ENCODE results near the gene CTRB1. TPM values are rescaled to one million over a fixed set of nuclear protein-coding genes. Genes with fewer than 3 reads are reported as not detected.

The CTRB1 gene
- total and polyA plus RNA-seq, 2 of the 8 experiments (the other 6 are each of a cell fraction or from before 2014, with no cell fraction given): not detected

GRCh38 chr16:75273054-75273925 is 54.5 kb downstream of the CTRB1 start:
- H4K8ac ChIP-seq (ENCODE audit: extremely low read depth, insufficient read depth, low read length): no peak overlapping the region
- H2AFZ ChIP-seq (ENCODE audit: low read length): no peak overlapping the region
- no peaks in the 10 kb centered on the region for H3K9me3 ChIP-seq (ENCODE audit: insufficient read depth in 2 of 2, low read depth in 1 of 2, low read length in 1 of 2)
- H2BK12ac ChIP-seq (ENCODE audit: low read depth, low read length): no peak overlapping the region
- H3K27ac ChIP-seq (ENCODE audit: low read depth, low read length): no peak overlapping the region
- H2BK15ac ChIP-seq (ENCODE audit: low read length): no peak overlapping the region
- H2AK5ac ChIP-seq (ENCODE audit: low read depth, low read length): no peak overlapping the region
- DNase-seq (ENCODE audit: low read depth in 1 of 2, low spot score in 2 of 2) (no peak), FAIRE-seq (no peak)
- CTCF ChIA-PET (ENCODE audit: partially characterized antibody): interaction anchor here (0.8 to 2.9 kb wide), 8 partner anchors 9 to 117 kb away, joined by 3 to 16 read pairs (median 4); no protein-coding TSS in a partner anchor
- no peak overlapping the region for H3K4me3 ChIP-seq (ENCODE audit: extremely low read depth in 1 of 4, insufficient read depth in 2 of 4, low read depth in 3 of 4, low read length in 4 of 4)
- no peak overlapping the region for H4K91ac ChIP-seq (replicated peaks; ENCODE audit: insufficient read length, low read length)
- H3K79me1 ChIP-seq (ENCODE audit: low read depth, low read length): no peaks in the 10 kb centered on the region
- no peak overlapping the region for H3K14ac ChIP-seq (ENCODE audit: insufficient read length)
- no peak overlapping the region for H3K9ac ChIP-seq (replicated peaks in 1 of 4; ENCODE audit: extremely low read depth in 1 of 4, low read depth in 3 of 4, low read length in 3 of 4)
- no peaks in the 10 kb centered on the region for H3K79me2 ChIP-seq (ENCODE audit: control insufficient read depth in 1 of 2, insufficient read depth in 2 of 2, low read length in 2 of 2)
- H2BK20ac ChIP-seq (ENCODE audit: low read length): no peak overlapping the region
- no peaks in the 10 kb centered on the region for H4K20me1 ChIP-seq (replicated peaks in 1 of 2; ENCODE audit: control insufficient read depth in 1 of 2, insufficient read depth in 2 of 2, low read length in 2 of 2)
- no peaks in the 10 kb centered on the region for H3K4me1 ChIP-seq (replicated peaks in 1 of 4; ENCODE audit: control insufficient read depth in 3 of 4, insufficient read depth in 4 of 4, low read length in 3 of 4)
- no peak overlapping the region for H3K18ac ChIP-seq (ENCODE audit: extremely low read depth, low read length)
- no peak overlapping the region for H3K23ac ChIP-seq (ENCODE audit: insufficient read length)
- no peak overlapping the region for H2BK120ac ChIP-seq (replicated peaks; ENCODE audit: low read depth, low read length)
- H3K56ac ChIP-seq (replicated peaks; ENCODE audit: insufficient read length, low read depth, low read length): no peak overlapping the region
- TF ChIP-seq RNF2 (IDR thresholded peaks at IDR 0.05; ENCODE audit: borderline replicate concordance, low read depth, low read length, missing control alignments, poor library complexity, severe bottlenecking): no peak
- H3K4me2 ChIP-seq (ENCODE audit: insufficient read depth in 1 of 2, low read depth in 2 of 2, low read length in 2 of 2): no peak overlapping the region
- POLR2A ChIA-PET (ENCODE audit: partially characterized antibody): interaction anchor here (1.0 to 3.4 kb wide), 3 partner anchors 19 to 62 kb away, joined by 3 to 14 read pairs (median 4); no protein-coding TSS in a partner anchor
- H2BK5ac ChIP-seq (ENCODE audit: low read depth, low read length): no peak overlapping the region
- H4K5ac ChIP-seq (ENCODE audit: insufficient read length, low read depth, low read length): no peak overlapping the region
- H3K4ac ChIP-seq (replicated peaks; ENCODE audit: insufficient read length, low read depth, low read length): no peak overlapping the region
- H3K23me2 ChIP-seq (ENCODE audit: low read depth, low read length): no peaks in the 10 kb centered on the region
- 87% methylated on average over 23 of the region's 23 CpGs; no CpG with 5 or more reads in 1 of the 2 experiments for WGBS, 2 experiments (ENCODE audit: extremely low coverage in 1 of 2, insufficient coverage in 1 of 2, insufficient read length in 1 of 2, insufficient replicate concordance in 2 of 2, low coverage in 1 of 2, low lambda C conversion rate in 2 of 2, missing lambda C conversion rate in 1 of 2)
- no peaks in the 10 kb centered on the region for H3K36me3 ChIP-seq (ENCODE audit: control insufficient read depth in 2 of 4, insufficient read depth in 4 of 4, low read length in 3 of 4)
- H3K27me3 ChIP-seq (replicated peaks in 1 of 4; ENCODE audit: control insufficient read depth in 3 of 4, extremely low read depth in 1 of 4, insufficient read depth in 3 of 4, low read length in 3 of 4): no peaks in the 10 kb centered on the region
